ENCODE measurements around the gene MBOAT2.
A peak's percentile ranks its signal among the peaks of the same experiment; 100 is the strongest.
"Not testable (repeated sequence)": the region's sequence is repeated elsewhere in the genome, so short reads cannot be mapped to it uniquely, and the experiment has no call there.

The MBOAT2 gene, protein sequence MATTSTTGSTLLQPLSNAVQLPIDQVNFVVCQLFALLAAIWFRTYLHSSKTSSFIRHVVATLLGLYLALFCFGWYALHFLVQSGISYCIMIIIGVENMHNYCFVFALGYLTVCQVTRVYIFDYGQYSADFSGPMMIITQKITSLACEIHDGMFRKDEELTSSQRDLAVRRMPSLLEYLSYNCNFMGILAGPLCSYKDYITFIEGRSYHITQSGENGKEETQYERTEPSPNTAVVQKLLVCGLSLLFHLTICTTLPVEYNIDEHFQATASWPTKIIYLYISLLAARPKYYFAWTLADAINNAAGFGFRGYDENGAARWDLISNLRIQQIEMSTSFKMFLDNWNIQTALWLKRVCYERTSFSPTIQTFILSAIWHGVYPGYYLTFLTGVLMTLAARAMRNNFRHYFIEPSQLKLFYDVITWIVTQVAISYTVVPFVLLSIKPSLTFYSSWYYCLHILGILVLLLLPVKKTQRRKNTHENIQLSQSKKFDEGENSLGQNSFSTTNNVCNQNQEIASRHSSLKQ

DNA sequence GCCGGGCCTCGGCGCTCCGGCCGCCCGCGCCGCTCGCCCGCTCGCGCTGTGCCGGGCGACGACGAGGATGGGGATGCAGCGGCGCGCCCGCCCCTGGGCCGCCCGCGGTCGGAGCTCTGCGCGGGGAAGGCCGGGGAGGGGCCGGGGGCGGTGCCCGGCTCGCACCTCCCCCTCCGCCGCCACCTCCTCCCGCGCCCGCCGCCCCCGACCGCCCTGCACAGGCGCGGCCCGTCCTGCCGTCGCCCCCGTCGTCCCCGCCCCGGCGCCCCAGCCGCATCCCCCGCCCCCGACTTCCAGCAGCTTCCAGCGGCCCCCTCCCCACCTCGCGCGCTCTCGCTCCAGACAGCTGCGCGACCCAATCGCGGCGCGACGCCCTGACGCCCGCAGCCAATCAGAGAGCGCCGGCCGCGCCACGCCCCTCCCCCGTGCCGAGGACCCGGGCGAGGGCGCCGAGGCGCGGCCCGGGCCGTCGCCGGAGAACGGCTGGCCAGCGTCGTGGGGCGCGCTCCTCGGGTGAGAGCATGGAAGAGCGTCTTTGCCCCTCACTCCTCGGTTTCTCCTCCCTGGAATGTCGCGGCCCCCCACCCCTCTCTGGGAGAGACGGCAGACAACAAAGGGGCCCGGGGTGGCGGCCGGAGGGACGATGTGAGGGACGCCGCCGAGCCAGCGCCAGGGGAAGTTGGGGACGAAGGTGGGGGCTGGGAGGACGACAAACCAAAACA is at the start of gene MBOAT2:
Gene MBOAT2, minus strand, starts transcription at position 69 of the 722 bp plus-strand sequence. CDS start 70 bp downstream, outside the sequence.
- peak; percentile 78 to 82 for DNase-seq

DNA sequence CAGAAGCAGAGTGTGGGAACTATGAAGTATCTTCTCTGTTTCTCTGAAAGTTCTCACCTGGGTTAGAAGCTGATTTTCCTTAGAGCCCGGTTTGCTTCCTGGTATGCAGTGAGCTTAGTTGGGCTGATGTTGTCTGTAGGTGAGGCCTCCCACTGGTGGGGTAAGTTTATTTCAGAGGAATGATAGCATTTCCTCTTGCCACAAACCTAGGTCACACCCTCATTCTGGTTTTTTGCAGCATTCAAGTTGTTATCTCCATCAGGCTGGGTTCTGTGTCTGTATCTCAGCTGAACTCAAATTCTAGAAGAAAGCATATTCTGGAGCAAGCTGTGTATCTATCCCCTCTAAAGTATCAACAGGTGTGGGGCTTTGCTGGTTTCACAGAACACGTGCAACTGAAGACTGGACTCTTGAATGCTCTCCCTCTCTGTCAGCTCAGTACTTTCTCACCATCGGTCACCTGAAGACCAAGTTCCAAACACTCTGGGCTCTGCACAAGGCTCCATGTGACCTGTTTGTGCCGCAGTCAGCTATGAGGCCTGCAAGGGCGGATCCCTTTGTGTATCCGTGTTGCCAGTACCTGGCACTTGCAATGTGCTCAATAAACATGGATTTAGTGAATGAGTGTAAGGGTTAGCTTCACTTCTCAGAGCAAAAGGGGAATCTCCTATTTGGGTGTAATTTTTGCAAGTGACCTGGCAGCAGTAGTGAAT is 49.5 kb upstream of the MBOAT2 start:
- no peak for DNase-seq

DNA sequence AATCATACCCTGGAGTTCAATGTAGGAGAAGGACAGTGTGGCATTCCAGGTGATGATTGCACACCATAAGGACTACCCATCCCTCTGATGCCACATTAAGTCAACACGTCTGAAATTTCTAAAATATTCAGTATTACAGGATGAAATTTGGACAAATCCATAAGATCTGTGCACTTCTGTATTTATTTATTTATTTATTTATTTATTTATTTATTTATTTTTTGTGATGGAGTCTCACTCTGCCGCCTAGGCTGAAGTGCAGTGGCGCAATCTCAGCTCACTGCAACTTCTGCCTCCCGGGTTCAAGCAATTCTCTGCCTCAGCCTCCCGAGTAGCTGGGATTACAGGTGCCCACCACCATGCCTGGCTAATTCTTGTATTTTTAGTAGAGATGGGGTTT is 48.0 kb upstream of the MBOAT2 start:
- DNase-seq: not testable (repeated sequence)

DNA sequence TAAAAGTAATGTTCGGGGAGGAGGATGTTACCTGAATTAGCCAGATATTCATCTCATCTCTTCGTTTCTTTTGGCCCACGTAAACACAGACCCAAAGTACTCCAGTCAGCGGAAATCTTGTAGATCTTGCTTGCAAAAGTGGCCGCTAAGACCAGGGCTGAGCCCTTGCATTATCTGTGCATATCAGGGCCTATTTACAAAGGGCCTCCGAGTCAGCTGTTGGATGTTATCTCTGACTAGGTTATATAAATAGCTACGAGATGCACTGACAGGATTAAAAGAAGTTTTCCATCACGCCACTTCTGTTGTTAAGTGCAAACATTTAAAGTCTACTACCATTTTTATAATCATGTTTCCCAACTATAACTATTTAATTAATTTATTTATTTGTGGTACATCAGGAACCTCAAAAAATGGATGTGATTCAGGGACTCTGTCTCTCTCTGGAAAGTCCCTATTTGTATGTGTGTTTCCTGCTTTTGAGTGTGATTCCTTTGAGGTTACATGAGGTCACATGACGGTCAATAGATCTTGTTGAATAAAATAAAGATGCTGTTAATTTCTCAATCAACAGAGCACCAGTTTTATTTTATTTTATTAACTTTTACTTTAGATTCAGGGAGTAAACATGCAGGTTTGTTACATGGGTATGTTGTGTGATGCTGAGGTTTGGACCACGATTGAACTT is 46.8 kb upstream of the MBOAT2 start:
- DNase-seq: no peak

DNA sequence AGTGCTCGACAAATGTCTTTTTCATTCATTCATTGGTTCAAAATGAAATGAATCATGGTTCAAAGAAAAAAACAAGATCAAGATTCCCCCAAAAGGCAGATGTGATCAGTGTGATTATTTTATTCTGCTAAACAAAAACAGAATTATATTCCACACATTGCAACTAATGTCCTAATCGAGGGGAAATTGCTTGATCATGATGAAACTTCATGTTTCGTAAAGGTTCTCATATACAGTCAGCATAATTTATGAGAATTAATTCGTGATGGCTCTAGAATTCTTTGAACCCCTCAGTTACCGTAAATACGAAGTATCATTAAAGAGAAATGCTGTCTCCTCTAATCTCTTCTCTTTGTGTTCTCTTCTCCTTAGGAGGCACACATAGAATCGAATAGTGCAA is 42.1 kb upstream of the MBOAT2 start:
- no peak for DNase-seq

DNA sequence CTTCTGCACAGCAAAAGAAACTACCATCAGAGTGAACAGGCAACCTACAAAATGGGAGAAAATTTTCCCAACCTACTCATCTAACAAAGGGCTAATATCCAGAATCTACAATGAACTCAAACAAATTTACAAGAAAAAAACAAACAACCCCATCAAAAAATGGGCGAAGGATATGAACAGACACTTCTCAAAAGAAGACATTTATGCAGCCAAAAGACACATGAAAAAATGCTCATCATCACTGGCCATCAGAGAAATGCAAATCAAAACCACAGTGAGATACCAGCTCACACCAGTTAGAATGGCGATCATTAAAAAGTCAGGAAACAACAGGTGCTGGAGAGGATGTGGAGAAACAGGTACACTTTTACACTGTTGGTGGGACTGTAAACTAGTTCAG is 40.0 kb upstream of the MBOAT2 start:
- DNase-seq: not testable (repeated sequence)

DNA sequence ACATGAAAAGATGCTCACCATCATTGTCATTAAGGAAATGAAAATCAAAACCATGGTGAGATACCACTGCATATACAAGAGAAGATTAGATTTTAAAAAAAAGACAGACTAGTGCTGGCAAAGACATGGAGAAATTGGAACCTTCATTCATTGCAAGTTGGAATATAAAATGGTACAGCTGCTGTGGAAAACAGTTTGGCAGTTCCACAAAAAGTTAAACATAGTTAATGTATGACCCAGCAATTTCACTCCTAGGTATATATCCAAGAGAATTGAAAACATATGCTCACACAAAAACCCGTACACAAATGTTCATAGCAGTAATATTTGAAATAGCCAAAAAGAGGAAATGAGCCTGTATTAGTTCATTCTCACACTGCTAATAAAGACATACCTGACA is 33.7 kb upstream of the MBOAT2 start:
- DNase-seq: no peak

DNA sequence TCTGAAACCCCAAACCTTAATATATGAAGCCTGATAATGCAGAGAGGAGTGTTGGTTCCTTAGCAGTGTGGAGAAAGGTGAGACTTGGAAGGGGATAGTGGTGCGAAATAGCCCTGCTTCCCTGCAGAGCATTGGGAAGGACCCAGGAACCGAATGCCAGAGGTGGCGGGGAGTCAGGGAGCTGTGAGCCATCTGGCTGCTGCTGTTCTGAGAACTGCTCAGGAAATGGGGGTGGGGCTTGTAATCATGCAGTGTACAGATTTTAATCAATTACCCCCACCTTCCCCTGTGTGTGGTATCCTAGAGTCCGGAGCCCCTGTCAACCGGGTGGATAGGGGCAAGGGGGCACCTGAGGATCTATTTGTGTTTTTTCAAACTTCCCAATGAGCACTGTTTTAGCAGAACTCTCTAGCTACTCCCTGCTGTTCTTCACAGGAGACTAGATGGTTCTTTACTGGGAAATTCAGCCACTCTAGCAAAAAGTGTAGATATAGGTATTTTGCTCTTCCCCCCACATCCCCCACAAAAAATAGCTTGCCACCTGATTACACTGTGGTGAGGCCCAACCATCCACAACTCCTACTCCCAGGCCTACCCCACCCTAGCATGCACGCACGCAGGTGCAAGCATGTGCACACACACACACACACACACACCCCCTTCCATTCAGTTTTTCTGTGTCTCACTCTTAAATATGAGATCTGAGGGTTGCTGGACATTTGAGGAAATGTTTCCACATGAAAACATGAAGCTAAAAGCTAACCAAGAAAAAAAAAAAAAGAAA is 30.1 kb upstream of the MBOAT2 start:
- no peak for DNase-seq

DNA sequence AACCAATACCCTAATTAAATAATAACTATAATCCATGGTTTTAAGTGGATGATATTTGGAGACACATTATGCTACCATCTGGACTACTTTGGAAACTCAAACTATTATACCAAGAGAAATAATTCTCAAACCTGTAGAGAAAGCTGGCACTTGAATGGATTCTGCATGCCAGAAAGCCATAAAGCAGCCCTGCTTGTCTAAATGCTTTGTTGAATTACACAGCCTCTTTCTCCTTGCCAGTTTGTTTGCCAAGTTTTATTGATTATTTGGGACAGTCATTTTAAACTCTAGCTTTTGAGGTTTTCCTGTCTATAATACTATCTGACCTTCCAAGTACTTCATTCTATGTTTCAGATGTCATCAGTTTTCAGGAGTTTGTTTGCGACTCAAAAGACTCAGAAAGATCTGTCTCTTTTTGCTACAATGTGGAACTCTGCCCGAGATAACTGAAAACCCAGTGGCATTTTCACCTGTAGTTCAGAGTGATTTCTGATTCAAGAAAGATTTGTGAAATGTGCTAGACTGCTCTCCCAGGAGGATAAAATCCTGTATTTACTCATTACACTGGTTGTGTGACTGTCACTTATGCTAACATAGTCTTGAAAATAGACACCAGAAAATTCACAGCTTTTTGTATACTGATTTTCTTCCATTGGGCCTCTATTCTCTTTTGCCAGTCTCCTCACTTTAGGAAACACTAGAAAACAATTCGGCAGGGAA is 29.2 kb upstream of the MBOAT2 start:
- no peak for DNase-seq

DNA sequence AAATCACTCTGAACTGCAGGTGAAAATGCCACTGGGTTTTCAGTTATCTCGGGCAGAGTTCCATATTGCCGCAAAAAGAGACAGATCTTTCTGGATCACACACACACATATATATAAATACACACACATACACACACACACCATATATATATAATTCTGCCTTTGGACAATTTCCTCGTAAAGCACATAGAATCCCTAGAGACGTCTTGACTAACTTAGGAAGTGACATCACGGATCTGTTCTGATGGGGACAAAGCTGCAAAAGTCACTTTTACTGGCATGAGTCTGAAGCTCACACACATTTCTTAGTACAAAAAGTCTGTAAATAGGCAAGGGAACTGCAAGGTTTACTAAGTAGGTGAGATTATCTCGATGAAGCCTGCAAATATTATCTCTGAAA is 28.6 kb upstream of the MBOAT2 start:
- DNase-seq: no peak

DNA sequence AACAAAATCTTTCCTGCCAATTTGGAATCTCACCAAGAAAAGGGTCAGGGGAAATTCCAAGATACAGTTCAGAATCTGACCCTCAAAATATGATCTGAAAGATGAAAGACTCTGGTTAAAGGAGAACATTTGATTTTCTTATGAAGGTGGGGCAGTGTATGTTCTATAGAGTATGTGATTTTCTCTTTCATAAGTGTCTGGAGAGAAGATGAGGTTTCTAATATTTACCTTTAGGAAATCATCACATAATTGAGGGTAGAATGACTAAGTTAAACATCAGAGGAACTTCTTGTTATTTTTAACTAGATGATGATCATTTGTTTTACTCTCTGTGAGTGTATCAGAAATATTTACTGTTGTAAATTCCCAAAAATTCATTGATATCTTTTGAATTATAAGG is 27.8 kb upstream of the MBOAT2 start:
- no peak for DNase-seq

DNA sequence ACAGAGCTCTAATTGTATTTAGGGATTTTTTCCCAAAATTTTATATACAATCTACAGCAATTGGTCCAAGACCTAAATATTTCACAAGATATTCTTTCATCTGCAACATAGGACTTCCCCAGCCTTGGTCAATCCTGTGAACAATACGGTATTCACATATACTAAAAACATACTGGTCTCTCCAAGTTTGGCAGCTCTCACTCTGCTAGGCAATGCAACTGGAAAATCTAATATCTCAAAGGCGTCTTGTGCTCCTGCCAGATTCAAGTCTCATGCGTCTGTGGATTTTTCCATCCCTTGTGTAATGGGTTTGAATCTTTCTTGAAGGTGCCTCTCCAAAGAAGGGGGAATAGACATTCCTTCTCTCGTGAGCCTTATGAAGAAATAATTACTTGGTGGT is 27.4 kb upstream of the MBOAT2 start:
- DNase-seq: no peak

DNA sequence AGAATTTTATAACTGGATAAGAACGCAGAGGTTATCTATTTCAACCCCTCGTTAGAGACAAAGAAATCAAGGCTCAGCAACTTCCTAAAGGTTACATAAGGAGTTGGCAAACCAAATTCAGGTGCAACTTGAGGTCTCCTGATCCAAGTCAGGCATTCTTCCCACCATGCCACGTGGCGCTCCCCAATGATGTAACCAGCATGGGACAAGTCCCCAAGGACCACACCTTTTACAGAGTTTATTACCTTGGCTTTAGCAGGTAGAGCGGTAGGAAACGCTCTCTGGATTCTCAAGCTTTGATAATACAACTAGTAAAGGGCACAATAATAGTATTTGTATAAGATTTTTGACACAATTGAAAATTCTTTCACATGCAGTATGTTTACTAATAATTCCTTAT is 26.7 kb upstream of the MBOAT2 start:
- no peak for DNase-seq

DNA sequence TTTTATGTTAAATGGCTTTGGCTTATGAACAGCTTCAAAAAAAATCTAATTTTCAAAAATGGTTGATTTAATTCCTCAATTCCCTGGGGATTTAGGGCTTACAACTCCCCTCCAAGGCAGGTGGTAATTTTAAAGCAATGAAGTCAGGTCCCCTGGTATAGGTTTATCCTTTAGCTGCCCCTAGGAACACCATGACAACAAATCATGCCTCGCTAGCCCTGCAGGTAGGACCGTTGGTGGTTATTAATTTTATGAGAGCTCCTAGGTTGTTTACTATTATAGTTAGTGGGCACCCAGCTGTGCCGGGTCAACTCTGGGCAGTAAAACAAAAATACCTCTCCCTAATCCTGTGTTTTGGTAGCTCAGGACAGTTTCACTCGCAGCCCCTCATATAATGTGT is 26.2 kb upstream of the MBOAT2 start:
- no peak for DNase-seq

DNA sequence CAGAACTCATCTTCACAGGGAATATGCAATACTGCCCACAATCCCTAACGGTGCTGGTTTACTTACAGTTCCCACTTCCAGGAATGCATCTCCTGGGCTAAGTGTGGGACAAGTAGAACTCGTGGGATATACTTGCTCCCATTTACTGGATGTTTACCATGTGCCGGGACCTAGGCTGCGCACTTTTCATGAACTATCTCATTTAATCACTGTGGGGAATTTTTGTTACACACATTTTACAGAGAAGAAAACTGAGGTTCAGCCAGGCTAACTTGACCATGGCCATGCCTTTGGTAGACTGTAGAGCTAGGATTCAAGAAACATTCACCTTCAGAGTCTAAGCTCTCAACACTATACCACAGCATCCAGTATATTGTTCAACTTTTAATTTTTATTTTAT is 24.4 kb upstream of the MBOAT2 start:
- DNase-seq: no peak

DNA sequence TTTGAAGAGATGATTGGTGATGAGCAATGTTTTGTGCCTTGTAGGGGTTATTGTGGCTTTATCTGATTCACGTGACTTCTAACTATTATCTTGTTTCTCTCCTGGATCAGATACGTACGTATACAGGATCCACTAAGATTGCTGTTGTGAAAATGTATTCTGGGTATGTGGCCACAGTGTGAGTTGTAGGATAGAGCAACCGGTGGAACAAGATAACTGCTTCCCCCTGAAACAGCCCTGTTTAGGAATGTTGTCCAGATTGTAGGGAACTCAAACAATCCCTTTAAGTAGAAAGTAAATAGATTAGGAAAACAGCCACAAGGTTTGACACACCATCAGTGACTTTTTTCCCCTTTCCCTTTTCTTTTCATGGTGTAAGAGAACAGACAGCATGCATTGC is 22.3 kb upstream of the MBOAT2 start:
- no peak for DNase-seq

DNA sequence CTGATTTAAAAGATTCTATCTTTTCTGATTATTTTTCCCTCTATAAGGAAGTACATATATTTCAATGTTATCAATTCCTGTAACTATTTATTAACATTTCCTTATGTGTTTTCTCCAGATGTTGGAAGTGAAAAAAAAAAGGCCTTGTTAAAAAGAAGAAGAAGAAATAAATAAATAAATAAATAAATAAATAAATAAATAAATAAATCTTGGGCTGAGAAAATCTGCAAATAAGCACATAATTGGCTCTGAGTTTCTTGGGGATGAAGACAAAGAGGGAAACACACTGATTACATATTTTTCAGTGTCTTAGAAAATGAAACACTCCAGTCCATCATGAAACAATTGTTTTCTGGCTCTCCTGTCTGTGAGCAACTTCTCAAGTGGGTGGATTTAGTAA is 21.1 kb upstream of the MBOAT2 start:
- DNase-seq: no peak

DNA sequence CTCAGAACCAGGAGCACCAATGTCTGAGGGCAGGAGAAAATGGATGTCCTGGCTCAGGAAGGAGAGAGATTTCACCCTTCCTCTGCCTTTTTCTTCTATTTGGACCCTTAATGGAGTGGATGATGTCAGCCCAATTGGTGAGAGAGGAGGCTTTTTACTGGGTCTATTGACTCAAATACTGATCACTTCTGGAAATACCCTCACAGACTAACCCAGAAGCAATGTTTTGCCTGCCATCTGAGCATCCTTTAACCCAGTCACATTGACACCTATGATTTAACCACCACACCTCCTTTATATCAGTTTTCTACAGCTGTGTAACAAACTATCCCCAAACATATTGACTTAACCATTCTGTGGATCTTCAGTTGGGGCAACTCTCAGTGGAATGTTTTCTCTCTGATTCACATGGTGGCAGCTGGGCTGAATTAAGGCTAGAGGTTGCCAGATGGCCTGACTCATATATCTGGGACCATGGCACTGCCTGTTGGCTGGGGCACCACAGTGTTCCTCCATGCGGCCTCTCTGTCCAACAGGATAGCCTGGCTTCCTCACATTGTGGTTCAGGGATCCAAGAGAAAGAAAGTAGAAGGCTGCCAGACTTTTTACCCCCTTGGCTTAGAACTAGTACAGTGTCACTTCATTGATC is 18.2 kb upstream of the MBOAT2 start:
- DNase-seq: no peak

DNA sequence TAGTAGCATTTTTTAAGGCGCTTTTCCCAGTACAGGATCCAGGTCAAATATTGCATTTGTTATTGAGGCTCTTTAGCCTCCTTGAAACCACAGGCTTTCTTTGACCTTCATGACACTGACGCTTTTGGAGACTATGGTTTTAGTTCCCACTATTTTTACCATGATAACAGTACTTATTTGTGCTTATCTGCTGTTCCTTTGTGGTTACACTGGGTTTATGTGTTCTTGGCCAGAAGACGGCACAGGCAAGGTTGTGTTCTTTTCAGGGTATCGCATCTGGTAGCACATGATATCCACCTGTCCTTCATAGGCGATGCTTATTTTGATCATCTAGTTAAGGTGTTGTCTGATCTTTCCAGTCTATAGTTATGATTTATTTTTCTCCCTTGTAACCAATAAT is 16.8 kb upstream of the MBOAT2 start:
- DNase-seq: no peak

DNA sequence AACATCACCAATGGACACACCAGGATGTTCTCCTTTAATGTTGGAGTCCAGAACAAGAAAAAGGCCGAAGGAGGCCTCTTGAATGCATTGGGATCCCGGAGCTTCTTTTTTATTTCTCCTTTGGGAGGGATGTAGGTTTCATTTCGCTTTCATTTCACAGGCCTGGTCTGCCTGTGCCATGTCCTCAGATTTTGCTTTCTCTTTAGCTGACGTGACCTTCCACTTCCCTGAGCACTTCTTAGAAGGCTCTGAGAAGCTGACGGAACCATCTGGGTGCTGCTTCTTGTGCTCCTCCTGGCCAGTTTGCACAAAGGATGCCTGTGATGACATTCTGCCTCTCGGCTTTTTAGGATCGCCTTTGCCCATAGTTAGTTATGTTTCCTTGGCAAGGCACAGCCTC is 15.1 kb upstream of the MBOAT2 start:
- no peak for DNase-seq

DNA sequence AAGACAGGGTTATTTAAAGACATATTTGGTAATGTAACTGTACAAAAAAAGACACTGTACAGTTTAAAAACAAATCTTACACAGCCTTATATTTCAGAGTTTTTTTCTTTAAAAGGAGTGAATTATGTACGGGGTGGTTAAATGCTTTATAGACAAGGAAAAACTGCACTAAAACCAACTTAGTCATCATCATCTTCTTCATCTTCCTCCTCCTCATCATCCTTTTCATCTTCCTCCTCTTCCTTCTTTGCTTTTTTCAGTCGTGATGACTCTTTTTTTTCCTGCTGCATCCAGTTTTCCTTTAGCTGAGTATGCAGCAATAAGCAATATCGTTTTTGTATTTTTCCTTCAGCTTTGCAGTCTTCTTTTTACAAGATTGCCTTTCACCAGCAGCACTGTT is 14.6 kb upstream of the MBOAT2 start:
- no peak for DNase-seq

All from stimulated activated CD4-positive, alpha-beta T cell treated with anti-CD3 and anti-CD28 coated beads, Interleukin-2, amount 100 ng/mL, for 24 hours (primary cell).